ENCODE measurements around the gene ECHS1. TPM values are rescaled to one million over a fixed set of nuclear protein-coding genes. Genes with fewer than 3 reads are reported as not detected.

The ECHS1 gene
- total and polyA plus RNA-seq, 2 donors (not counting 1 experiment from before 2014, with no cell fraction given): 19.3 to 29.5 TPM

DNA sequence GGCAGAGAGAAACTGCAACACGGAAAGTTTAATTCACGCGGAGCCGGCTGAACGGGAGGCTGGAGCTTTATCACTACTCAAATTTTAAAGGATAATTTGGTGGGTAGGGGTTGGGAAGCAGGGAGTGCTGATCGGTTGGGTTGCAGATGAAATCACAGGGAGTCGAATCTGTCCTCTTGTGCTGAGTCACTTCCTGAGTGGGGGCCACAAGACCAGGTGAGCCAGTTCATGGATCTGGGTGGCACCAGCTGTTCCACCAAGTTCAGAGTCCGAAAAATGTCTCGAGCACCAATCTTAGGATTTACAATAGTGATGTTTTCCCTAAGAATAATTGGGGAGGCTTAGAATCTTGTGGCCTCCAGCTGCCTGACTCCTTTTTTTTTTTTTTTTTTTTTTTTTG, 29.6 kb downstream of the ECHS1 start:
- H3K9ac ChIP-seq (ENCODE audit: low read length): no peak overlapping the region
- Mint-ChIP-seq H3K4me3 (no peak overlapping the region), H3K9me3 (ENCODE audit: insufficient read depth) (no peaks in the 10 kb centered on the region), H3K27me3 (peaks cover 36% of the 10 kb centered on the region), H3K4me1 (peaks cover 5% of the 10 kb centered on the region), H3K27ac (no peak overlapping the region)
- H3K4me2 ChIP-seq (replicated peaks; ENCODE audit: low read depth, low read length, poor library complexity, severe bottlenecking): no peak overlapping the region
- WGBS (ENCODE audit: insufficient coverage): 53% methylated on average over 7 of the region's 9 CpGs
- H2AFZ ChIP-seq (ENCODE audit: insufficient read depth, low read depth, low read length, poor library complexity, severe bottlenecking): no peak overlapping the region
- H3K4me1 ChIP-seq (ENCODE audit: control insufficient read depth in 2 of 2, insufficient read depth in 2 of 2, low read length in 2 of 2): peaks cover 3 to 6% of the 10 kb centered on the region in 2 donors
- no peak for DNase-seq
- H3K79me2 ChIP-seq (ENCODE audit: control insufficient read depth, insufficient read depth, low read length): no peaks in the 10 kb centered on the region
- ATAC-seq (ENCODE audit: low read depth): no peak
- intact Hi-C loops (cut with micrococcal nuclease): no loop called here
- H3K27ac ChIP-seq (ENCODE audit: low read length in 2 of 2): no peak overlapping the region
- H3K9me3 ChIP-seq (ENCODE audit: control extremely low read depth in 1 of 3, control insufficient read depth in 2 of 3, insufficient read depth in 1 of 3, low read length in 2 of 3): peaks cover 0 to 14% (median 0%) of the 10 kb centered on the region in 3 donors
- H3K27me3 ChIP-seq (replicated peaks in 1 of 4; ENCODE audit: control extremely low read depth in 1 of 4, control insufficient read depth in 3 of 4, insufficient read depth in 4 of 4, low read length in 3 of 4): peaks cover 0 to 58% (median 30%) of the 10 kb centered on the region in 4 experiments
- ChIA-PET CTCF (interaction anchor here (0.8 to 1.3 kb wide), 2 partner anchors 14 to 15 kb away, joined by 3 read pairs; no protein-coding TSS in a partner anchor), POLR2A (no interaction called here)
- H4K20me1 ChIP-seq (ENCODE audit: control insufficient read depth, insufficient read depth, low read length, poor library complexity, severe bottlenecking): no peaks in the 10 kb centered on the region
- TF ChIP-seq, protein P1, sequence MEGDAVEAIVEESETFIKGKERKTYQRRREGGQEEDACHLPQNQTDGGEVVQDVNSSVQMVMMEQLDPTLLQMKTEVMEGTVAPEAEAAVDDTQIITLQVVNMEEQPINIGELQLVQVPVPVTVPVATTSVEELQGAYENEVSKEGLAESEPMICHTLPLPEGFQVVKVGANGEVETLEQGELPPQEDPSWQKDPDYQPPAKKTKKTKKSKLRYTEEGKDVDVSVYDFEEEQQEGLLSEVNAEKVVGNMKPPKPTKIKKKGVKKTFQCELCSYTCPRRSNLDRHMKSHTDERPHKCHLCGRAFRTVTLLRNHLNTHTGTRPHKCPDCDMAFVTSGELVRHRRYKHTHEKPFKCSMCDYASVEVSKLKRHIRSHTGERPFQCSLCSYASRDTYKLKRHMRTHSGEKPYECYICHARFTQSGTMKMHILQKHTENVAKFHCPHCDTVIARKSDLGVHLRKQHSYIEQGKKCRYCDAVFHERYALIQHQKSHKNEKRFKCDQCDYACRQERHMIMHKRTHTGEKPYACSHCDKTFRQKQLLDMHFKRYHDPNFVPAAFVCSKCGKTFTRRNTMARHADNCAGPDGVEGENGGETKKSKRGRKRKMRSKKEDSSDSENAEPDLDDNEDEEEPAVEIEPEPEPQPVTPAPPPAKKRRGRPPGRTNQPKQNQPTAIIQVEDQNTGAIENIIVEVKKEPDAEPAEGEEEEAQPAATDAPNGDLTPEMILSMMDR (IDR thresholded peaks at IDR 0.05): no peak
- no peak for TF ChIP-seq EZH2 (IDR thresholded peaks at IDR 0.05; ENCODE audit: borderline replicate concordance, insufficient read depth, low read depth, low read length, poor library complexity, severe bottlenecking)
- no peak overlapping the region for H3K4me3 ChIP-seq (ENCODE audit: control extremely low read depth in 1 of 5, extremely low read depth in 1 of 5, insufficient read depth in 1 of 5, low read depth in 2 of 5, low read length in 4 of 5)
- H3K36me3 ChIP-seq (replicated peaks in 1 of 2; ENCODE audit: control extremely low read depth in 1 of 2, control insufficient read depth in 1 of 2, extremely low read depth in 1 of 2, insufficient read depth in 2 of 2, low read length in 1 of 2): no peaks in the 10 kb centered on the region

DNA sequence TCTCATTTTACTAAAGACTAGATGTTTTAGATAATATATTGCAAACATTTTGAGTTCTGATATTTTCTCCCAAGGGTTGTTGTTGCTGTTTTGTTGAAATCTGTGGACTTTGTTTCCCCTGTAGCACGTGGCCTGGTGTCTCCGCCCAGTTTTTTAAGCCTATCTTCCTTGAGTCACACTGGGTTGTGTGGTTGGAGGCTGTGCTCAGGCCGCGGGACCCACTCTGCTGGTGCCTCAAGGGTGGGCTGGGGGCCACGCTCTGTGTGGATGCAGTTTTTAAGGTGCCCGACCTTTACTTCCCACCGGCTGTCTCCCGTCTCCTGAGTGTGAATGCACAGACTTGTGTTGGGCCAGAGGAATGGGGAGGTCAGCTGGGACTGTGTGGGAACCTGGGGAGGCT, 30.2 kb downstream of the ECHS1 start:
- H3K36me3 ChIP-seq (replicated peaks in 1 of 2; ENCODE audit: control extremely low read depth in 1 of 2, control insufficient read depth in 1 of 2, extremely low read depth in 1 of 2, insufficient read depth in 2 of 2, low read length in 1 of 2): no peaks in the 10 kb centered on the region
- no peak overlapping the region for H2AFZ ChIP-seq (ENCODE audit: insufficient read depth, low read depth, low read length, poor library complexity, severe bottlenecking)
- H3K79me2 ChIP-seq (ENCODE audit: control insufficient read depth, insufficient read depth, low read length): no peaks in the 10 kb centered on the region
- intact Hi-C loops (cut with micrococcal nuclease): no loop called here
- no peak overlapping the region for H3K4me3 ChIP-seq (ENCODE audit: control extremely low read depth in 1 of 5, extremely low read depth in 1 of 5, insufficient read depth in 1 of 5, low read depth in 2 of 5, low read length in 4 of 5)
- TF ChIP-seq, protein P1 (IDR thresholded peaks at IDR 0.05): no peak
- TF ChIP-seq EZH2 (IDR thresholded peaks at IDR 0.05; ENCODE audit: borderline replicate concordance, insufficient read depth, low read depth, low read length, poor library complexity, severe bottlenecking): no peak
- H4K20me1 ChIP-seq (ENCODE audit: control insufficient read depth, insufficient read depth, low read length, poor library complexity, severe bottlenecking): no peaks in the 10 kb centered on the region
- no peak overlapping the region for H3K4me2 ChIP-seq (replicated peaks; ENCODE audit: low read depth, low read length, poor library complexity, severe bottlenecking)
- peaks cover 3 to 12% of the 10 kb centered on the region in 2 donors for H3K4me1 ChIP-seq (ENCODE audit: control insufficient read depth in 2 of 2, insufficient read depth in 2 of 2, low read length in 2 of 2)
- peaks cover 0 to 14% (median 0%) of the 10 kb centered on the region in 3 donors for H3K9me3 ChIP-seq (ENCODE audit: control extremely low read depth in 1 of 3, control insufficient read depth in 2 of 3, insufficient read depth in 1 of 3, low read length in 2 of 3)
- ChIA-PET POLR2A (no interaction called here), CTCF (interaction anchor here (1.3 kb wide), 1 partner anchor 14 kb away, joined by 3 read pairs; no protein-coding TSS in a partner anchor)
- Mint-ChIP-seq H3K9me3 (ENCODE audit: insufficient read depth) (no peaks in the 10 kb centered on the region), H3K4me3 (no peak overlapping the region), H3K4me1 (peaks cover 5% of the 10 kb centered on the region), H3K27ac (no peak overlapping the region), H3K27me3 (peaks cover 36% of the 10 kb centered on the region)
- H3K27me3 ChIP-seq (replicated peaks in 1 of 4; ENCODE audit: control extremely low read depth in 1 of 4, control insufficient read depth in 3 of 4, insufficient read depth in 4 of 4, low read length in 3 of 4): peaks cover 0 to 62% (median 35%) of the 10 kb centered on the region in 4 experiments
- no peak overlapping the region for H3K9ac ChIP-seq (ENCODE audit: low read length)
- 83% methylated on average over 8 of the region's 8 CpGs for WGBS (ENCODE audit: insufficient coverage)
- no peak overlapping the region for H3K27ac ChIP-seq (ENCODE audit: low read length in 2 of 2)
- no peak for DNase-seq
- ATAC-seq (ENCODE audit: low read depth): no peak

Measured in B cell (primary cell).